Body of pancreas (tissue), 4 donors: ENCODE results near the gene TSPAN31.

ENCODE experiments used
- CTCF ChIP-seq, 7 experiments: fragments of 450-650 bp in 4 of 7; fragments of 200-600 bp in 3 of 7; sonication (generic) in 3 of 7; IDR thresholded peaks; one replicate each; pipeline ENCODE4 v1.5.1; 2016 to 2019; ENCODE audit warnings: antibody characterized with exemption in 7 of 7
- POLR2A ChIP-seq, 3 donors: fragments of 450-650 bp; IDR thresholded peaks; one replicate each; pipeline ENCODE4 v1.6.1; 2016; ENCODE audit warnings: antibody characterized with exemption in 3 of 3, mild to moderate bottlenecking in 2 of 3

GRCh38 chr12:57767305-57767698, 22.5 kb downstream of the TSPAN31 start:
- no peak for TF ChIP-seq POLR2A (IDR thresholded peaks at IDR 0.05)
- TF ChIP-seq CTCF (IDR thresholded peaks at IDR 0.05), result no peak
